Left colon (tissue), 2 donors: ENCODE measurements around the gene MTERF4. TPM values are rescaled to one million over a fixed set of nuclear protein-coding genes. Genes with fewer than 3 reads are reported as not detected.
A peak's percentile ranks its signal among the peaks of the same experiment; 100 is the strongest.

Source experiments
- ATAC-seq: fragments of 200-7000 bp; cut with Tn5 transposase; one replicate; pipeline ENCODE4 v1.9.1; 2020; ENCODE audit warnings: mild to moderate bottlenecking, moderate library complexity
- DNase-seq, 2 donors: peaks; one replicate each; pipeline ENCODE4 v3.0.0-alpha.2; 2020
- intact Hi-C, 2 donors: fragments of 100-400 bp; cut with DNase I in 1 of 2; cut with micrococcal nuclease in 1 of 2; formaldehyde crosslinking; loops; one replicate each; pipeline versions ENCODE4 v1.11.2 to v1.14.0; 2022; cut with DNase I, micrococcal nuclease
- total RNA-seq, 2 donors: library from RNA; stranded (reverse); fragmentation: NEBNext Ultra II Directional; extraction: Animal tissue kit (Norgen Biotek cat#: 25700); gene quantifications; one replicate each; pipeline ENCODE4 v1.2.1, GENCODE V29; 2021
- donor health status: DM: no; HTN: no; CAD: no.
- donor health status: DM: yes; HTN: yes; CAD: no.

Gene MTERF4
- total RNA-seq, 2 donors from 2014 or later, result 27.7 to 28.7 TPM

- no peak for DNase-seq
These were observed 27.1 kb downstream of the MTERF4 start for GRCh38 chr2:241074901-241075540.

GRCh38 chr2:241074065-241074818, 27.8 kb downstream of the MTERF4 start:
- intact Hi-C loops, result no loop called here
- ATAC-seq (no peak), DNase-seq (no peak)

More at GRCh38 chr2:241074901-241075540, 27.1 kb downstream of the MTERF4 start:
- intact Hi-C loops, result no loop called here
- ATAC-seq, result no peak

- intact Hi-C loops, result no loop called here
These were observed 28.7 kb downstream of the MTERF4 start for GRCh38 chr2:241073166-241074064.

GRCh38 chr2:241072553-241073165, 29.4 kb downstream of the MTERF4 start:
- no peak for ATAC-seq
- no peak for DNase-seq
- intact Hi-C loops, result no loop called here

More at GRCh38 chr2:241073166-241074064, 28.7 kb downstream of the MTERF4 start:
- ATAC-seq (no peak), DNase-seq (no peak)

GRCh38 chr2:241072151-241072550, 29.9 kb downstream of the MTERF4 start:
- intact Hi-C loops, result no loop called here
- DNase-seq (no peak), ATAC-seq (no peak)

GRCh38 chr2:241071677-241072111, 30.4 kb downstream of the MTERF4 start:
- no peak for ATAC-seq
- intact Hi-C loops, result no loop called here
- peak in 1 of 2 donors; percentile 8 for DNase-seq

GRCh38 chr2:241070811-241071676, 31.0 kb downstream of the MTERF4 start:
- intact Hi-C loops, result no loop called here
- no peak for ATAC-seq
- peak in 1 of 2 donors; percentile 17 for DNase-seq

- intact Hi-C loops, result no loop called here
- DNase-seq, result no peak
- no peak for ATAC-seq
These were observed 31.7 kb downstream of the MTERF4 start for GRCh38 chr2:241070361-241070760.

- peak; percentile 38 for ATAC-seq
- intact Hi-C loops, result no loop called here
- DNase-seq, result no peak
These were observed 32.2 kb downstream of the MTERF4 start for GRCh38 chr2:241069821-241070281.

- ATAC-seq (no peak), DNase-seq (no peak)
- intact Hi-C loops, result no loop called here
These were observed 32.9 kb downstream of the MTERF4 start for GRCh38 chr2:241068942-241069810.

GRCh38 chr2:241068136-241068941, 33.7 kb downstream of the MTERF4 start:
- ATAC-seq (no peak), DNase-seq (no peak)
- intact Hi-C loops, result no loop called here

- no peak for ATAC-seq
- DNase-seq, result no peak
These were observed 34.5 kb downstream of the MTERF4 start for GRCh38 chr2:241067501-241068135.

GRCh38 chr2:241066893-241067341, 35.2 kb downstream of the MTERF4 start:
- ATAC-seq, result no peak
- intact Hi-C loops, result no loop called here
- DNase-seq, result no peak

More at GRCh38 chr2:241067501-241068135, 34.5 kb downstream of the MTERF4 start:
- intact Hi-C loops, result no loop called here

- intact Hi-C loops, result no loop called here
- DNase-seq (no peak), ATAC-seq (no peak)
These were observed 35.8 kb downstream of the MTERF4 start for GRCh38 chr2:241066171-241066892.

GRCh38 chr2:241065355-241065803, 36.7 kb downstream of the MTERF4 start:
- DNase-seq (no peak), ATAC-seq (no peak)
- intact Hi-C loops, result no loop called here
